HepG2 (cell line): ENCODE data around the gene PKIG. TPM values are rescaled to one million over a fixed set of nuclear protein-coding genes. Genes with fewer than 3 reads are reported as not detected.

Experiments used
- NFE2 ChIP-seq: sonication (generic); formaldehyde crosslinking; IDR thresholded peaks from 2 replicates; pipeline ENCODE4 v1.4.0; 2020; ENCODE audit warnings: missing genetic modification reagents
- SMYD3 ChIP-seq: sonication (generic); formaldehyde crosslinking; IDR thresholded peaks from 2 replicates; pipeline ENCODE4 v1.8.1; 2023; ENCODE audit warnings: mild to moderate bottlenecking, missing genetic modification reagents
- SP1 ChIP-seq, 2 experiments: fragments of 450-650 bp in 1 of 2; sonication (generic) in 1 of 2; formaldehyde crosslinking in 1 of 2; IDR thresholded peaks; 2 replicates each; pipeline versions ENCODE4 v1.4.0 to v1.6.1; 2016 to 2020; ENCODE audit warnings: missing genetic modification reagents in 1 of 2
- ZBTB39 ChIP-seq: sonication (generic); formaldehyde crosslinking; IDR thresholded peaks from 2 replicates; pipeline ENCODE4 v1.5.0; 2020; ENCODE audit warnings: missing genetic modification reagents
- ZNF552 ChIP-seq: sonication (generic); formaldehyde crosslinking; IDR thresholded peaks from 2 replicates; pipeline ENCODE4 v1.9.0; 2022; ENCODE audit warnings: missing genetic modification reagents, mild to moderate bottlenecking, borderline replicate concordance
- polyA plus RNA-seq, 8 experiments: library from polyadenylated mRNA; depleted of rRNA in 3 of 8; stranded (reverse) in 7 of 8; unstranded in 1 of 8; fragments of >200 nt; fragmentation: Illumina TruSeq in 4 of 8; extraction: Trizol in 4 of 8; gene quantifications; 2 replicates each; pipeline versions ENCODE4 v1.2.1 to v1.2.3, GENCODE V29; 2011 to 2016; ENCODE audit warnings: low read depth in 4 of 8, missing spikeins in 1 of 8, mixed read lengths in 1 of 8; ENCODE audit not compliant: insufficient read depth in 1 of 8
- total RNA-seq, 5 experiments: library from RNA; depleted of rRNA; stranded (reverse); fragments of >200 nt; fragmentation: Illumina TruSeq; extraction: Trizol; gene quantifications; 2 replicates each; pipeline ENCODE4 v1.2.3, GENCODE V29; 2016; ENCODE audit warnings: low read depth in 1 of 5
- TF ChIP-seq, protein P1 (sequence below): sonication (generic); formaldehyde crosslinking; IDR thresholded peaks from 2 replicates; pipeline ENCODE4 v1.4.0; 2020; ENCODE audit warnings: mild to moderate bottlenecking, missing genetic modification reagents
- TF ChIP-seq, protein P2 (sequence below): sonication (generic); formaldehyde crosslinking; IDR thresholded peaks from 2 replicates; pipeline ENCODE4 v1.4.0; 2020; ENCODE audit warnings: mild to moderate bottlenecking, missing genetic modification reagents, borderline replicate concordance

The PKIG gene
- total and polyA plus RNA-seq, 2 of the 13 experiments (the other 11 are each of a cell fraction or from before 2014, with no cell fraction given): 30.8 to 44.5 TPM

- TF ChIP-seq ZBTB39 (CRISPR knock-in tag): no peak
- TF ChIP-seq, protein P1, sequence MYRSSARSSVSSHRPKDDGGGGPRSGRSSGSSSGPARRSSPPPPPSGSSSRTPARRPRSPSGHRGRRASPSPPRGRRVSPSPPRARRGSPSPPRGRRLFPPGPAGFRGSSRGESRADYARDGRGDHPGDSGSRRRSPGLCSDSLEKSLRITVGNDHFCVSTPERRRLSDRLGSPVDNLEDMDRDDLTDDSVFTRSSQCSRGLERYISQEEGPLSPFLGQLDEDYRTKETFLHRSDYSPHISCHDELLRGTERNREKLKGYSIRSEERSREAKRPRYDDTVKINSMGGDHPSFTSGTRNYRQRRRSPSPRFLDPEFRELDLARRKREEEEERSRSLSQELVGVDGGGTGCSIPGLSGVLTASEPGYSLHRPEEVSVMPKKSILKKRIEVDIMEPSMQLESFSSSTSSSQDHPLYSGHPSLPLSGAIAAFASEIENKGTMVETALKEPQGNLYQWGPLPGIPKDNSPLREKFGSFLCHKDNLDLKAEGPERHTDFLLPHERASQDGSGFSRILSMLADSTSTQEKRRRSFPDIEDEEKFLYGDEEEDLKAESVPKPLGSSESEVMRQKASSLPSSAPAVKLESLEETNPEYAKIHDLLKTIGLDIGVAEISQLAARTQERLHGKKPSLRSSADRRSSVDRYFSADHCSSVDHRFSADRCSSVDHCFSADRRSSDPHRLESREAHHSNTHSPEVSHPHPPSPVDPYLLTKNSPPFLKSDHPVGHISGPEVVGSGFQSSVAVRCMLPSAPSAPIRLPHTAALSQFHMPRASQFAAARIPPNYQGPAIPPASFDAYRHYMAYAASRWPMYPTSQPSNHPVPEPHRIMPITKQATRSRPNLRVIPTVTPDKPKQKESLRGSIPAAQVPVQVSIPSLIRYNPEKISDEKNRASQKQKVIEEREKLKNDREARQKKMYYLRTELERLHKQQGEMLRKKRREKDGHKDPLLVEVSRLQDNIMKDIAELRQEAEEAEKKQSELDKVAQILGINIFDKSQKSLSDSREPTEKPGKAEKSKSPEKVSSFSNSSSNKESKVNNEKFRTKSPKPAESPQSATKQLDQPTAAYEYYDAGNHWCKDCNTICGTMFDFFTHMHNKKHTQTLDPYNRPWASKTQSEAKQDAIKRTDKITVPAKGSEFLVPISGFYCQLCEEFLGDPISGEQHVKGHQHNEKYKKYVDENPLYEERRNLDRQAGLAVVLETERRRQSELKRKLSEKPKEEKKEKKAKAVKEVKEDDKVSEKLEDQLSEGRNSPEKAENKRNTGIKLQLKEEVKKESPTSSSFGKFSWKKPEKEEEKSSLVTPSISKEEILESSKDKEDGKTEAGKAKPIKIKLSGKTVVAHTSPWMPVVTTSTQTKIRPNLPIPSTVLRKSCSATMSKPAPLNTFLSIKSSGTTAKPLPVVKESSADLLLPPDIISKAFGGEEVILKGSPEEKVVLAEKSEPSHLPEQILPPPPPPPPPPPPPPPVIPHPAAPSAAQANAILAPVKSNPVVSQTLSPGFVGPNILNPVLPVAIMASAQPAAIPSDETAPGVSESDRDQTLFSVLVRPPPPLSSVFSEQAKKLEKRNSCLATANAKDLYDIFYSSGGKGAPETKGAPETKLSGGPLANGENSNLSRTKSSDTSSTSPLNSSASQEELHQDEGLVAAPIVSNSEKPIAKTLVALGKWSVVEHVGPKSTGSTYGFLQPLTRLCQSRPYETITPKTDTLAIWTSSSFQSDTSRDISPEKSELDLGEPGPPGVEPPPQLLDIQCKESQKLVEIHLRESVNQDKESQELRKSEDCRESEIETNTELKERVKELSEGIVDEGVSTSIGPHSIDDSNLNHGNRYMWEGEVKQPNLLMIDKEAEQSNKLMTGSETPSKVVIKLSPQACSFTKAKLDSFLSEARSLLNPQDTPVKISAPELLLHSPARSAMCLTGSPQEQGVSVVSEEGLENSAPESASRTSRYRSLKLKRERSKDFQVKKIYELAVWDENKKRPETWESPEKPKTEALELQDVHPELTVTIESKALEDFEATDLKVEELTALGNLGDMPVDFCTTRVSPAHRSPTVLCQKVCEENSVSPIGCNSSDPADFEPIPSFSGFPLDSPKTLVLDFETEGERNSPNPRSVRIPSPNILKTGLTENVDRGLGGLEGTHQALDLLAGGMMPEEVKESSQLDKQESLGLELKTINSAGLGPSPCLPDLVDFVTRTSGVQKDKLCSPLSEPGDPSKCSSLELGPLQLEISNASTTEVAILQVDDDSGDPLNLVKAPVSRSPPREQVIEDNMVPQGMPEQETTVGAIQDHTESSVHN (CRISPR knock-in tag): no peak
- TF ChIP-seq ZNF552 (CRISPR knock-in tag): no peak
- TF ChIP-seq SMYD3 (CRISPR knock-in tag): no peak
- TF ChIP-seq NFE2 (CRISPR knock-in tag): no peak
- TF ChIP-seq, protein P2, sequence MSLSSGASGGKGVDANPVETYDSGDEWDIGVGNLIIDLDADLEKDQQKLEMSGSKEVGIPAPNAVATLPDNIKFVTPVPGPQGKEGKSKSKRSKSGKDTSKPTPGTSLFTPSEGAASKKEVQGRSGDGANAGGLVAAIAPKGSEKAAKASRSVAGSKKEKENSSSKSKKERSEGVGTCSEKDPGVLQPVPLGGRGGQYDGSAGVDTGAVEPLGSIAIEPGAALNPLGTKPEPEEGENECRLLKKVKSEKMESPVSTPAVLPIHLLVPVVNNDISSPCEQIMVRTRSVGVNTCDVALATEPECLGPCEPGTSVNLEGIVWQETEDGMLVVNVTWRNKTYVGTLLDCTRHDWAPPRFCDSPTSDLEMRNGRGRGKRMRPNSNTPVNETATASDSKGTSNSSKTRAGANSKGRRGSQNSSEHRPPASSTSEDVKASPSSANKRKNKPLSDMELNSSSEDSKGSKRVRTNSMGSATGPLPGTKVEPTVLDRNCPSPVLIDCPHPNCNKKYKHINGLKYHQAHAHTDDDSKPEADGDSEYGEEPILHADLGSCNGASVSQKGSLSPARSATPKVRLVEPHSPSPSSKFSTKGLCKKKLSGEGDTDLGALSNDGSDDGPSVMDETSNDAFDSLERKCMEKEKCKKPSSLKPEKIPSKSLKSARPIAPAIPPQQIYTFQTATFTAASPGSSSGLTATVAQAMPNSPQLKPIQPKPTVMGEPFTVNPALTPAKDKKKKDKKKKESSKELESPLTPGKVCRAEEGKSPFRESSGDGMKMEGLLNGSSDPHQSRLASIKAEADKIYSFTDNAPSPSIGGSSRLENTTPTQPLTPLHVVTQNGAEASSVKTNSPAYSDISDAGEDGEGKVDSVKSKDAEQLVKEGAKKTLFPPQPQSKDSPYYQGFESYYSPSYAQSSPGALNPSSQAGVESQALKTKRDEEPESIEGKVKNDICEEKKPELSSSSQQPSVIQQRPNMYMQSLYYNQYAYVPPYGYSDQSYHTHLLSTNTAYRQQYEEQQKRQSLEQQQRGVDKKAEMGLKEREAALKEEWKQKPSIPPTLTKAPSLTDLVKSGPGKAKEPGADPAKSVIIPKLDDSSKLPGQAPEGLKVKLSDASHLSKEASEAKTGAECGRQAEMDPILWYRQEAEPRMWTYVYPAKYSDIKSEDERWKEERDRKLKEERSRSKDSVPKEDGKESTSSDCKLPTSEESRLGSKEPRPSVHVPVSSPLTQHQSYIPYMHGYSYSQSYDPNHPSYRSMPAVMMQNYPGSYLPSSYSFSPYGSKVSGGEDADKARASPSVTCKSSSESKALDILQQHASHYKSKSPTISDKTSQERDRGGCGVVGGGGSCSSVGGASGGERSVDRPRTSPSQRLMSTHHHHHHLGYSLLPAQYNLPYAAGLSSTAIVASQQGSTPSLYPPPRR (CRISPR knock-in tag): no peak
- TF ChIP-seq SP1 (IDR thresholded peaks at IDR 0.05): no peak
- TF ChIP-seq SP1 (CRISPR knock-in tag; IDR thresholded peaks at IDR 0.05): no peak
These were observed 81.8 kb downstream of the PKIG start (continued) for GRCh38 chr20:44664131-44664530.
